SK-N-SH (cell line): ENCODE measurements around the gene NFKBIE.

ENCODE experiments used
- CTCF ChIP-seq: fragments of 200-600 bp; sonication (generic); IDR thresholded peaks from 2 replicates; pipeline ENCODE4 v1.6.1; 2017; ENCODE audit warnings: antibody characterized with exemption, mild to moderate bottlenecking, moderate library complexity
- EP300 ChIP-seq, 2 experiments: IDR thresholded peaks; 2 replicates each; pipeline versions ENCODE4 v1.4.0 to v1.6.1; 2012; ENCODE audit warnings: borderline replicate concordance in 1 of 2, low read depth in 1 of 2, low read length in 1 of 2
- EZH2phosphoT487 ChIP-seq: fragments of 200-600 bp; sonication (generic); IDR thresholded peaks from 2 replicates; pipeline ENCODE4 v1.6.1; 2017; ENCODE audit warnings: low read depth, mixed run types, mild to moderate bottlenecking, antibody characterized with exemption, moderate library complexity, borderline replicate concordance
- FOXJ3 ChIP-seq: sonication (generic); formaldehyde crosslinking; IDR thresholded peaks from 2 replicates; pipeline ENCODE4 v1.5.1; 2020; ENCODE audit warnings: mild to moderate bottlenecking, missing genetic modification reagents
- GATA2 ChIP-seq: sonication (generic); formaldehyde crosslinking; IDR thresholded peaks from 2 replicates; pipeline ENCODE4 v1.5.0; 2020; ENCODE audit warnings: mild to moderate bottlenecking, missing genetic modification reagents
- MAX ChIP-seq: IDR thresholded peaks from 2 replicates; pipeline ENCODE4 v1.4.0; 2012; ENCODE audit warnings: low read depth
- POLR2AphosphoS5 ChIP-seq: IDR thresholded peaks from 2 replicates; pipeline ENCODE4 v1.6.1; 2012; ENCODE audit warnings: low read depth, low read length
- RAD21 ChIP-seq: IDR thresholded peaks from 2 replicates; pipeline ENCODE4 v1.6.1; 2012; ENCODE audit warnings: mild to moderate bottlenecking, low read length
- RCOR1 ChIP-seq: fragments of 150-350 bp; IDR thresholded peaks from 2 replicates; pipeline ENCODE4 v1.6.1; 2017; ENCODE audit warnings: antibody characterized with exemption, low read length
- RFX5 ChIP-seq: IDR thresholded peaks from 2 replicates; pipeline ENCODE4 v1.6.1; 2012; ENCODE audit warnings: mild to moderate bottlenecking, improper control_type of control experiment, low read length
- SMC3 ChIP-seq: IDR thresholded peaks from 2 replicates; pipeline ENCODE4 v1.6.1; 2012; ENCODE audit warnings: low read depth, low read length, improper control_type of control experiment
- TAF1 ChIP-seq: IDR thresholded peaks from 2 replicates; pipeline ENCODE4 v1.6.1; 2012; ENCODE audit warnings: low read depth, mild to moderate bottlenecking, low read length, moderate library complexity, borderline replicate concordance
- YY1 ChIP-seq: IDR thresholded peaks from 2 replicates; pipeline ENCODE4 v1.4.0; 2012; ENCODE audit warnings: low read depth, mild to moderate bottlenecking

- TF ChIP-seq CTCF, result no peak
- TF ChIP-seq FOXJ3, result no peak
- TF ChIP-seq YY1, result no peak
- no peak for TF ChIP-seq POLR2AphosphoS5
- no peak for TF ChIP-seq RCOR1
- TF ChIP-seq EP300 (IDR thresholded peaks at IDR 0.05; ENCODE audit: borderline replicate concordance in 1 of 2, low read depth in 1 of 2, low read length in 1 of 2), result no peak
- no peak for TF ChIP-seq RAD21
- no peak for TF ChIP-seq EZH2phosphoT487
- TF ChIP-seq TAF1, result no peak
- no peak for TF ChIP-seq GATA2 (CRISPR knock-in tag)
- no peak for TF ChIP-seq SMC3
- no peak for TF ChIP-seq MAX
- no peak for TF ChIP-seq RFX5
These were observed 18.8 kb upstream of the NFKBIE start for GRCh38 chr6:44284121-44284520.
